Adipose tissue (tissue), 3 donors: ENCODE results near the gene GAL3ST2. TPM values are rescaled to one million over a fixed set of nuclear protein-coding genes. Genes with fewer than 3 reads are reported as not detected.

ENCODE experiments used
- H3K27ac ChIP-seq: one replicate; pipeline ENCODE4 v1.5.1; 2013; ENCODE audit warnings: low read depth, low read length
- WGBS, 3 donors: extraction: QIAGEN DNeasy Blood & Tissue Kit; methylation state at CpG; one replicate each; pipeline ENCODE4 v1.1.7; 2013; 5-methylcytosine and 5-hydroxymethylcytosine counted together
- polyA plus RNA-seq, 3 donors: library from polyadenylated mRNA; stranded (reverse); fragments of 200-250 nt; gene quantifications; one replicate each; pipeline ENCODE4 v1.2.3, GENCODE V29; 2013
- donor health status: healthy with polysubstance abuse.
- donor health status: Bipolar disorder and iron deficiency.
- donor health status: healthy.

GAL3ST2 gene
- polyA plus RNA-seq, 3 donors = 0.09 TPM; not detected in 2

DNA sequence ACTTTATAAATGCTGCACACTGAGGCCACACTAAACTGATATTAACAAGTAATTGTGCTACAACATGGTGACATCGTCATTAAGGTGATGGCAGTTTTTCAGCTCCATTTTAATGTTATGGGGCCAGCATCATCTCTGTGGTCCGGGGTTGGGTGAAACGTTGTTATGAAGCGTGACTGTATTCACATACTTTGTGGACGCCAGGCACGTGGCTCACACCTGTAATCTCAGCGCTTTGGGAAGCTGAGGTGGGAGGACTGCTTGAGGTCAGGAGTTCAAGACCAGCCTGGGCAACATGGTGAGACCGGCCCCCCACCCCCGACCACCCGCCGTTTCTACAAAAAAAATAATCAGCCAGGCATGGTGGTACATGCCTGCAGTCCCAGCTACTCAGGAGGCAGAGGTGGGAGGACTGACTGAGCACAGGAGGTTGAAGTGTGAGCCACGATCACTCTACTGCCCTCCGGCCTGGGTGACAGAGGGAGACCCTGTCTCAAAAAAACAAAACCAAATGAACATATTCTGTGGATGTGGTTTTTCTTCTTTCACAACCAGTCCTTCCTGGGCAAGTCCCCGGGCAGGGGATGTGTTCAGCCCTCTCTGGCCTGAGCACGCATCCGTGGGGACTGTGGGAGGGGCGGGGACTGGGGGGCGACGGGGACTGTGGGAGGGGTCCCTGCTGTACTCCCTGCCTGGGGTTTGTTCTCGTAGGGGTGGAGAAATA lies 12.9 kb upstream of the GAL3ST2 start:
- no peak overlapping the region for H3K27ac ChIP-seq
- WGBS, 3 donors = 57 to 82% (median 72%) methylated on average over 20 of the region's 20 CpGs

DNA sequence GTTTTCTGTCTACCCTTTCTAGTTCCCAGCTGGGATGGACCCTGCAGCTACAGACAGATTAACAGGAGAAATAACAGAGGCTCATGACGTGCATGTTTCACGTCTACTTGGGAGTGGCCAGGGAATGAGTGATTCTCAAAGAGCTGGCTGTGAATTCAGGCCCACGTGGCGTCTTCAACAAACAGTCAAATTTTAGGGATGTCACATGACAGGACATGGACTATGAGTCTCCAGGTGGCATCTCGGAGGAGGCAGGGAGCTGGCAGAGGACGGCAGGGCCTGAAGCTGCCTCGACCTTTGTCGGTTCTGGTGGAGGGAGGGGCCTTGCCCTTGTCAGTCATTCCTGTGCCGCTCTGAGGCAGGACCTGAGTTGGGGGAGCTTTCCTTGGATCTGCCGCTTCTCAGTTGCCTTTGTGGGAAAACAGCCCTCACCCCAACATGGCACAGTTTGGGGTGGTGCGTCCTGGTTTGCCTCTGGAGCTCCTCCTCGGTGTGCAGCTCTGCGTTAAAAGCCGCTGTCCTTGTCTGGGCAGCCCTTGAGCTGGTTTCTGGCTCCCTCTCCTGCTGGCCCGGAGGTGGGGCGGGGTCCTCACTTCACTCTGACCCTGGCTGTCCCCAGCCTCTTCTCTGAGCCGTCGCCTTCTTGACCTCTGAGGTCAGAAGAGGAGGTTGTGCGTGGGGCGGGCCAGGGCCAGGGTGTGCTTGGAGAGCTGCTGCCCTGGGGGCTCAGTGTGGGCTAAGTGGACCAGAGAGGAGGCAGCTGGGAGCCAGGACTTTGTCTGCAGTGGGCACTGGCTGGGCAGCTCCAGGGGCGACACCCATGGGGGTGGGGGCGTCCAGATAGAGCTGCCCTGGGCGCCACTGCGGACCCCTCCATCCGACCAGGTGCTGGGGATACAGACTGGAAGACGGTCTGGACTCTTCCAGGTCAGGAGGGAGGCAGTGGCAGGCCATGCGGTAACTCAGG lies 12.1 kb upstream of the GAL3ST2 start:
- 81 to 88% (median 85%) methylated on average over 26 to 27 of the region's 27 CpGs for WGBS, 3 donors
- no peak overlapping the region for H3K27ac ChIP-seq

DNA sequence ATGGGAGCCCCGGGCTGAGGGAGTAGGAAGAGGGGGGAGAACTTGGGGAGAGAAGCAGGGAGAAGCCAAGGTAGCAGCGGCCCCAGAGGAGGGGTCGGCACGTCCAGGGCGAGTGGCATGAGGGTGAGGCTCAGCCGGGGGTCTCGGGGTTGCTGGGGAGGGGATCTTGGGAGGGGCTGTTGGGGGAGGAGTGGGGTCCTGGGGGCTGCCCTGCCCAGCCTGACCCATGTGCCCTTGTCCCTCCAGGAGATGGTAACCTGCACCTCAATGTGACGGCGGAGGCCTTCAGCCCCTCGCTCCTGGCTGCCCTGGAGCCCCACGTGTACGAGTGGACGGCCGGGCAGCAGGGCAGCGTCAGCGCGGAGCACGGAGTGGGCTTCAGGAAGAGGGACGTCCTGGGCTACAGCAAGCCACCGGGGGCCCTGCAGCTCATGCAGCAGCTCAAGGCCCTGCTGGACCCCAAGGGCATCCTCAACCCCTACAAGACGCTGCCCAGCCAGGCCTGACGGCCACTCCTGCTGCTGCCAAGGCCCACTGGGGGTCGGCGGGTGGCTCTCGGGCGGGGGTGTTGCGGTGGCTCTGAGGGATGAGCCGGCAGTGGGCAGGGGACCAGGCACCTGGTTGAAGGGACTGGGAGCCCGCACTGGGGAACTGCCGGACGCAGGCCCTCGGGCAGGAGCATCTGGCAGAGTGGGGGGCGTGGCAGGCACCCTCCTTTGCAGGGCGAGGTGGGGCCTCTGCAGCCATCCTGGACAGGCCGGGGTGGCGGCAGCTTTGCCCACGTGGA lies 9.0 kb upstream of the GAL3ST2 start:
- no peak overlapping the region for H3K27ac ChIP-seq
- WGBS, 3 donors = 92 to 93% (median 93%) methylated on average over 33 to 37 of the region's 37 CpGs

DNA sequence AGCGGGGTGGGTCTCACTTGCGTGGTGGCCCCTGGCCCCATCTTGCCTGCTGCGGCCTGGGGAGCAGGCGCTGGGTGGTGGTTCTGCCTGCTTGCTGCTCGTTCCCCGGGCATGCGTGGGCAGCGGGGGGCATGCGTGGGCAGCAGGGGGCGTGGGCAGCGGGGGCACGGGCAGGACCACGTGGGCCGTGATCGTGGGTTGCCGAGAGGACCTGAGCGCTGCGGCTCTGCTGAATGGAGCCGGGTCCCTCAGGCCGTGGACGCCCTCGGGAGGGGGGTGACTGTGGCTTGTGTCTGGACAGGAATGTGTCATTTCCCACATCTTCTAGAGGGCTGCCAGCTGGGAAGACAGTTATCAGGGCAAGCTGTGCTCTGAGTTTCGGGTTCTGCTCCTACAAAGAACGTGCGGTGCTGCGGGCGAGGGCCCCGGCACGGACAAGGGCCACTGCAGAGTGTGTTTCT lies 8.3 kb upstream of the GAL3ST2 start:
- no peak overlapping the region for H3K27ac ChIP-seq
- WGBS, 3 donors = 88 to 94% (median 90%) methylated on average over 26 to 29 of the region's 29 CpGs

DNA sequence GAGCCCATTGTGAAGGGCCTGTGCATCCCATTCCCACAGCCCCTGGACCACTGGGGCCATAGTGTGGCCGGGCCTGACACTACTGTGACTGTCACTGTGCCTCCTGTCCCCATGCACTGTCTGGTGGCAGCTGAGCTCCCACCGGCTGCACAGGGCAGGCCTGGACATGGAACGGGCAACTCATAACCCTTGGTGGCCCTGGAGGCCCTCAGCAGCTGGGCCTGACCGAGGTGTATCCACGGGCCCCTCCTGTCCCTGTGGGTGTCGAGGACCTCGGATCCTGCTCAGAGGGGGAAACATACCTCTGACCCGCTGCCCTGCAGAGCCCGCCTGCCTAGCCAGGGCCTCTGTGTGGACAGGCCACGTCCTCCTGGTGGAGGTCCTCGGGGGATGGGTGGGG lies 7.8 kb upstream of the GAL3ST2 start:
- 89 to 94% (median 93%) methylated on average over 11 of the region's 11 CpGs for WGBS, 3 donors
- H3K27ac ChIP-seq = no peak overlapping the region

DNA sequence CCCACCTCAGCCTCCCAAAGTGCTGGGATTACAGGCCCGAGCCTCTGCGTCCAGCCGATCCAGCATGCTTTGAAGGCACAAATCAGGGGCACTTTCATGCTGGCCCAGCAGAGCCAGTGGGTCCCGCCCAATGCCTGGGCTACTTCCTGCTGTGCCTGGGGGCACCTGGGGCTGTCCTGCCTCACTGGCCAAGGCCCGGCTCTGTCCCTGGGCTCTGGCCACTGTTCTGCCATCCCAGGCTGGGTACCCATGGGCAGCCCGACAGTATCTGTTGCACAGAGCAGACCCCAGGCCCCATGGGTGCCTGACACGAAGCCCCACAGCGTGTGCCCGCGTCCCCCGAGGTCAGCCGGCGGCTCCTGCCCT lies 6.8 kb upstream of the GAL3ST2 start:
- no peak overlapping the region for H3K27ac ChIP-seq
- 79 to 87% (median 86%) methylated on average over 13 of the region's 13 CpGs for WGBS, 3 donors

DNA sequence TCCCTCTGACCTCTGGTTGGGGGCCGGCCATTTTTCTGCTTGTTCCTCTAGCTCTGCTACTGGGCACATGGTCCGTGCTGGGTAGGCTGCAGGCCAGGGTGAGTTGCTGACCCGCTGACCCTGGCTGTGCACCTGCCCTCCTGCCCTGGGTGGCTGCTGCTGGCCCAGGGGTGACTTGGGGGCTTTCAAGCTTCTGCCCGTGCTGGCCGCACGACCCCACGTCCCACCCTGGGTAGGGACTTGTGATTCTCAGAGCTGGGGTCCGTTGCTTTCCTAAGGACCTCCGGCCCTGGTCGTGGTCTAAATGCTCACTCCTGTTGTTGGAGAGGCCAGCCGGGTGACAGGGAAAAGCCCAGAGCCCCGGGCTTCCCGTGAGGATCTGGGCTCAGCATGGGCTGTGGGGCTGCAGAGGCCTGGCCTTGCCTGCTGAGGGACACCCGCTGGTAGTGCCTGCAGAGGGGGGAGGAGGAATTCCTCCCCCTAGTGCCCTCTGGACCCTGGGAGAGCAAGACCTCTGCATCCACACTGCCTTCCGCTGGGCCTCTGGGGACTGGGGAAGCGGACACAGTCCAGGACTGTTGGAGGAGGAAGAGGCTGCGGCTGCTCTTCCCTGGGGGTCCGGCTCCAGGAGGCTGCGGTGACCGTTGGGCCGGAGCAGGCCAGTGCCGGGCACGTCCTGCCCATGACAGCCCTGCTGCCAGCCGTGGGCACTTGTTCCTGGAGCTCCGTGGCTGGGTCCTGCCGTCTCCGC lies 6.3 kb upstream of the GAL3ST2 start:
- 56 to 63% (median 61%) methylated on average over 26 to 27 of the region's 27 CpGs for WGBS, 3 donors
- H3K27ac ChIP-seq = no peak overlapping the region

DNA sequence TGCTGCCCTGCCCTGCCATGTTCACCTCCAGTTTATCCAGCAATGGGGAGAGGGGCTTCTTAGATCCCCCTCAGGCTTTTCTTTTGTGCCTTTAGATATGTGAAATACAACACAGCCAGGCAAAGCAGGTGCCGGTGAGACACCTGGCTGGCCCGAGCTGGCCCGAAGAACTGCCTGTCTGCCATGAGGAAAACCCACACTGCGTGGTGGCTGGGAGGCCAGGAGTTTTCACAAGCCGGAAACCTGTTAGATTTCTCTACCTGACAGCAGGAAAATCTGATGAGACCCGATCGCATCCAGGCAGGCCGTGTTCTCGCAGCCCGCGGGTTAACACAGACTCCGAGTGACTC lies 5.7 kb upstream of the GAL3ST2 start:
- WGBS, 3 donors = 78 to 92% (median 85%) methylated on average over 12 of the region's 12 CpGs

DNA sequence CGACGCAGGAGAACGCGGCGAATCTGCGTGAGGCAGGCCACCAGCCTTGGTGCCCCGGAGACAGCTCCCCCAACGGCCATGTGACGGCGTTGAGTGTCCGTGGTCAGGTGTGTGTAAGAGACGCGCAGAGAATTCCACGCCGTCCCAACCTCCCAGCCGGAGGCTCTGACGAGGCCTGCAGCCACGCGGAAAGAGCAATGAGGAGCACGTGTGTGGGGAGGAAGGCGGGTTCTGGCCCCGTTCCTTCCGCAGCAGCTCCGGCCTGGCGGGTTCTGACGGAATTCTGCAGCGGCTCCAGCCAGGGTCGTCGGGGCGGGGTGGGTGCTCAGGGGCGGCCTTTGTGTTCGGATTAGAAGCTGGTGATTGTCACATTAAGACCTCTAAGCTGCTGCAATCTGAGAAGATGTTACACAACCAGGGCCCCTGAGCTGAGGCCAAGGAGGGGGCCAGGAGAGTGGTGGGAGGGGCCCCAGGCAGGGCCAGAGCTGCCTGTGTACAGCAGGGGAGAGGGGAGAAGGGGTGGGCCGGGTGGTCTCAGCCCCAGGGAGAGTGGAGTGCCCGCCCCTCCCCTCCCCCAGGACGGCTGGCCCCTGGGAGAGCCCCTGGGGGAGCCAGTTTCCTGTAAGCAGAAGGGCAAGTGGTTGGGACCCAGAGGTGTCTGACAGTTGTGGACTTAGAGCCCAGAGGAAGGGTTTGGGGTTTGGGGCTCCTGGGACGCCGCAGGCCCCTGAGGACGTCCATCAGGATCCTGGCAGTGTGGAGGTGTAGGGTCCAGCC lies 5.1 kb upstream of the GAL3ST2 start:
- H3K27ac ChIP-seq = no peak overlapping the region
- WGBS, 3 donors = 45 to 64% (median 46%) methylated on average over 35 to 38 of the region's 38 CpGs

More for the DNA sequence above, 5.7 kb upstream of the GAL3ST2 start:
- H3K27ac ChIP-seq = no peak overlapping the region

DNA sequence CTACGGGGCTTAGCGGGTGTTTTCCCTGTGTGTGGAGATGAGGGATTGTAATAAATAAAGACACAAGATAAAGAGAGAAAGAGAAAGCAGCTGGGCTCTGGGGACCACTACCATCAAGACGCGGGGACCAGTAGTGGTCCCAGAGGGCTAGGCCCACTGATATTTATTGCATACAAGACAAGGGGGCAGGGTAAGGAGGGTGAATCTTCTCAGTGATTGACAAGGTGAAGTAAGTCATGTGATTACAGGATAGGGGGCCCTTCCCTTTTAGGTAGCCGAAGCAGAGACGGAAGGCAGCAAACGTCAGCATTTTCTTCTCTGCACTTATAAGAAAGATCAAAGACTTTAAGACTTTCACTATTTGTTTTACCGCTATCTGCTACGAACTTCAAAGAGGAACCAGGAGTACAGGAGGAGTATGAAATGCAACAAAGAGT lies 4.5 kb upstream of the GAL3ST2 start:
- no peak overlapping the region for H3K27ac ChIP-seq
- 34 to 39% (median 38%) methylated on average over 9 of the region's 9 CpGs for WGBS, 3 donors

DNA sequence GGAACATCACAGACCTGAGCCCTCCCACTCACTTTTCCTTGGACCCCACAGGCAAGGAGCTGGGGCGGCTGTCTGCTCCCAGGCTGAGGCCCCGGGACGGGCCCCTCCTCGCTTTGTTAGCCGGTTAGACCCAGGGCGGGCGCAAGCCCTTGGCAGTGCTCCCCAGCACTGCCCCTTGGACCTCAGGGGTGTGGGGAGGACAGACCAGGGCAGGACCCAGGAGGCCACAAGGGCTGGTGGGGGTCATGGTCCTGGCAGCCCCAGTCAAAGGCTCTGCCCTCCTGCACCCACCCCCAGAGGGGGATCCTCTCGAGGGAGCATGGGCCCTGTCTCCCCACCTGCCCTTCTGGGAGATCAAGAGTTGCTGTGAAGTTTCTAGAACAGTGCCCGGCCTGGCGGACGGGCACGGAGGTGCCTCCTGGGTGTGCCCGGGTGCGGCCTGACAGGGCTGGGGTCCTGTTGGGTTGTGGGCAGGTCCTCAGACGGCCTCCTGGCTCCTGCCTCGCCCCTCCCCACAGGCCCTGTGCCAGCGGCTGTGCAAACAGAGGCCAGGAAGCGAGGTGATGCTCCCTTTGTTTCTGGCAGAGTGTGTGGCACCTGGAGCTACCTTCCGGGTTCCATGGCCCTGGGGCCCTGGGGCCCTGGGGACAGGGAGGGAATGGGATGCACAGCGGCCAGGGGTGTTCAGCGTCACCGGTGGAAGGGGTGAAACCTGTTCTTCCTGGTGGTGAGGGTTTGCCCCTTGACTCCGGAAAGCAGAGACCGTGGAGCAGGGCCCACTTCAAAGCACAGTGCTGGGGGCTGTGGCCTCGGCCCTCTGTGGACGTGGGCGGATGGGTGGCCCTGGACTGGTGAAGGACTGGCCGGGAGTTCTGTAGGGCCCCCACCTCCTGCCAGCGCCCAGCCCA lies 2.9 kb upstream of the GAL3ST2 start:
- WGBS, 3 donors = 53 to 71% (median 69%) methylated on average over 26 to 29 of the region's 29 CpGs
- H3K27ac ChIP-seq = no peak overlapping the region

DNA sequence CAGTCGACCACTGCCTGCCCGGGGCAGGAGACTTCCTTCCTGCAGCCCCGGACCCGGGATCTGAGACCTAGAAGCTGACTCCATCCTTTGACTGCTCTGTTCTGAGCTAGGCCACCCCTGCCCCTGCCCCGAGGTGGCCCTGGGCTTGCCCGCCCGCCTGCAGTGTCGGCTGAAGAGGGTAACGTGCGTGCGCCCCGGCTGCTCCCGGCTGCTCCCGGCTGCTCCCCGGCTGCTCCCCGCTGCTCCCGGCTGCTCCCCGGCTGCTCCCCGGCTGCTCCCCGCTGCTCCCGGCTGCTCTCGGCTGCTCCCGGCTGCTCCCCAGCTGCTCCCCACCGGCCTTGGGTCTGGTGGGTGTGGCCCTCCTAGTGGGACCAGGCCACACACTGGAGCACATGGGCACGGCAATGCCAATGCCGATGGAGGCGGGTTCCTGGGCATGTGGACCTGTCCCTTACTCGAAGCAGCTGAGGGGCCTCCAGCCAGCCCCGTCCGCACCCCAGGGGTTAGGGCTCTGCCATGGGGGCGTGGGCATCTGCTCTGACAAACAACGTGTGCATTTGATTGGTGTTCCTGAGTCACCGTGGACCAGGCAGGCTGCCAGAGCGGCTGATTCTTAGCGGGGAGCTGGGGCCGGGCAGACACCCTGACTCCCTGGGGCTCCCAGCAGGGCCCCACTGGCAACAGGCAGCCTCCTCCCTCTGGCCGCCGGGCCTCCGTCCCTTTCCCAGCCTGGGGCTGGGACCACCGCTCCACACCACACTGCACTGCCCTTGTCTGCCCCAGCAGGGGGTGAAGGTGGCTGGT lies 2.0 kb upstream of the GAL3ST2 start:
- no peak overlapping the region for H3K27ac ChIP-seq
- WGBS, 3 donors = 55 to 65% (median 56%) methylated on average over 37 to 40 of the region's 40 CpGs

DNA sequence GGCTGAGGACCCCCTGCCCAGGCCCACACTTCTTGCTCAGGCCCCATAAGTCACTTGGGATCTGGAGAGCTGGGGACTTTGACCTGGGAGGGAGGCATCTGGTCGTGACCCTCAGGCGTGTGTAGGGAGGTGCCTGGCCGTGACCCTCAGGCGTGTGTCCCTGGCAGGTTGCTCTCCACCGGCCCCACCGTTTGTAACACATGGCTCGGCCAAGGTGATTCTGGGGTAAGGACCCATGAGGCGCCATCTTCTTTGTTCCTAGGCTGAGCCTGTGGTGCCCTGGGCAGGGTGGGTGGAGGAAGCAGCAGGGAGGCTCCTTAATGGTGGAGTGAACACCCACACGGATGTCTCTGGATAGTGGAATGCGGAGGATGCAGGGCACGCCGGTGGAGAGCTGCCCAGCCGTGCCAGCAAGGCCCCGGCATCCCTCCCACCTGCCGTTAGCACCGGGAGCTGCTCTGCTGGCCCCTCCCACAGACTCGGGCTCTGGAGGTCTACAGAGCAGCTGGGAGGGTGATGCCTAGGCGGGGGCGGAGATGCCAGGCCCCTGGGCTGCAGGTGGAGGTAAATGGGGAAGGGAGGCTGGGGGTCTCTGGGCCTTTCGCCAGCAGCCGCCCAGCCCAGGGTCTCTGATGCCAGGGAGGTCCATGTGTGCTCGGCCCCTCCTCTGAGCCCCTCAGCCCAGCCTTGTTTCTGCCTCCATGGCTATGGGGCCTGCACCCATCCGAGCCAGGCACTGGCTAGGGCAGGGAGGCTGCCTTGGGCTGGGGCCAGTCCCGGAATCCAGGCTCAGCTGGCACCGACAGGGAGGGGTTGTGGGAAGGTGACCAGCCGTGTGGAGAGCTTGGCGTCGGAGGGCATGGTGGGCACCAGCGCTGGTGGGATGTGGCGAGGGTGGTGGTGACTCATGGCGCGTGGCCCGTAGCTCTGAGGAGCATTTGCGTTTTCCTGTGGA lies 1.1 kb upstream of the GAL3ST2 start:
- WGBS, 3 donors = 63 to 75% (median 72%) methylated on average over 34 of the region's 34 CpGs
- no peak overlapping the region for H3K27ac ChIP-seq

DNA sequence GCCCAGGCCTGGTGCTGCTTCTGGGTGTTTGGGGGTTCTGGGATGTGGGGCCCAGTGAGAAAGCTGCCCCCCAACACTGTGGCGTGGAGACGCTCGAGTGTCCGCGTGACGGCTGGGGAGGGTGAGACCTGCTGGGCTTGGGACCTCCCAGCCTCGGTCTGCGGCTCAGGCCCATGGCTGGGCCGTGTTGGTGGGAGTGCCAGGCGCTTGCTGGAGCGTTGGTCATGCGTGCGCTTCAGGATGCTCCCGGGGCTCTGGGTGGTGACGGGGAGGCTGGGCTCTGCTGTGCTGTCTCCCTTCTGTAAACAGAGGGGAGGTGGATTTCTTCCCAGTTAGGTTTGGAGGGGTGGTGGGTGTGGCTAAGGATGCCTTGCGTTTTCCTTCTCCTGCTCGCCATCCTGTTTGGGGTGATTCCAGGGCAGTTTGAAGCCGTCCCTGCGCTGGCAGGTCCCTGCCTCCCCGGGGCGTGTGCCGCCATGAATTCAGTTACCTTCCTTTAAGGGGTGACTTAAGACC lies 606 bp downstream of the GAL3ST2 start:
- WGBS, 3 donors = 60 to 72% (median 68%) methylated on average over 22 of the region's 22 CpGs
- no peak overlapping the region for H3K27ac ChIP-seq
